Measurements from ENCODE around the gene RIPK1.
"Not testable (repeated sequence)": the region's sequence is repeated elsewhere in the genome, so short reads cannot be mapped to it uniquely, and the experiment has no call there.

Gene RIPK1

GRCh38 chr6:3077430-3077829, 9.1 kb downstream of the RIPK1 start:
- H3K9ac ChIP-seq (ENCODE audit: low read length), result no peak overlapping the region
- no peak for TF ChIP-seq CTCF (IDR thresholded peaks at IDR 0.05; ENCODE audit: insufficient read depth, low read length, poor library complexity, severe bottlenecking)
- TF ChIP-seq EZH2phosphoT487 (conservative IDR thresholded peaks at IDR 0.05; ENCODE audit: low read length), result no peak
- peaks cover 10% of the 10 kb centered on the region for H3K36me3 ChIP-seq (ENCODE audit: low read length)
- H3K27me3 ChIP-seq (ENCODE audit: low read length), result no peaks in the 10 kb centered on the region
- H3K4me2 ChIP-seq (ENCODE audit: low read depth, low read length, poor library complexity, severe bottlenecking), result no peak overlapping the region
- peaks cover 44% of the 10 kb centered on the region for H3K79me2 ChIP-seq (ENCODE audit: insufficient read depth, low read length)
- no peaks in the 10 kb centered on the region for H3K9me2 ChIP-seq (replicated peaks; ENCODE audit: insufficient read depth, low read length)
- H2AFZ ChIP-seq (ENCODE audit: low read depth, low read length, severe bottlenecking), result no peak overlapping the region
- no peaks in the 10 kb centered on the region for H3K9me3 ChIP-seq (ENCODE audit: insufficient read depth, low read length)
- H3F3A ChIP-seq (ENCODE audit: insufficient read depth), result no peaks in the 10 kb centered on the region; the same call in 1 of the 2 replicates
- H4K20me1 ChIP-seq (ENCODE audit: low read depth, low read length), result no peaks in the 10 kb centered on the region
- no peak overlapping the region for H3K27ac ChIP-seq (ENCODE audit: low read depth, low read length)
- no peak overlapping the region for H3K4me3 ChIP-seq (ENCODE audit: insufficient read depth, low read length, poor library complexity, severe bottlenecking)

GRCh38 chr6:3078952-3079351, 10.7 kb downstream of the RIPK1 start:
- not testable (repeated sequence) for H3K9me2 ChIP-seq (replicated peaks; ENCODE audit: insufficient read depth, low read length); H4K20me1 ChIP-seq (ENCODE audit: low read depth, low read length); H2AFZ ChIP-seq (ENCODE audit: low read depth, low read length, severe bottlenecking); H3F3A ChIP-seq (ENCODE audit: insufficient read depth); H3K27me3 ChIP-seq (ENCODE audit: low read length); H3K36me3 ChIP-seq (ENCODE audit: low read length); H3K9me3 ChIP-seq (ENCODE audit: insufficient read depth, low read length); H3K4me3 ChIP-seq (ENCODE audit: insufficient read depth, low read length, poor library complexity, severe bottlenecking); H3K27ac ChIP-seq (ENCODE audit: low read depth, low read length); H3K9ac ChIP-seq (ENCODE audit: low read length); H3K4me2 ChIP-seq (ENCODE audit: low read depth, low read length, poor library complexity, severe bottlenecking)
- peaks cover 30% of the 10 kb centered on the region for H3K79me2 ChIP-seq (ENCODE audit: insufficient read depth, low read length)

GRCh38 chr6:3079682-3080081, 11.4 kb downstream of the RIPK1 start:
- H3F3A ChIP-seq (ENCODE audit: insufficient read depth), result no peaks in the 10 kb centered on the region
- H3K27ac ChIP-seq (ENCODE audit: low read depth, low read length), result no peak overlapping the region

GRCh38 chr6:3081960-3082359, 13.7 kb downstream of the RIPK1 start:
- Histone ChIP-seq H3K9me2 (replicated peaks; ENCODE audit: insufficient read depth, low read length) (no peaks in the 10 kb centered on the region), H3K4me3 (ENCODE audit: insufficient read depth, low read length, poor library complexity, severe bottlenecking) (no peak overlapping the region), H2AFZ (ENCODE audit: low read depth, low read length, severe bottlenecking) (no peak overlapping the region), H3K4me2 (ENCODE audit: low read depth, low read length, poor library complexity, severe bottlenecking) (no peak overlapping the region), H3K27me3 (ENCODE audit: low read length) (no peaks in the 10 kb centered on the region), H3K36me3 (ENCODE audit: low read length) (peaks cover 10% of the 10 kb centered on the region), H3K9ac (ENCODE audit: low read length) (no peak overlapping the region), H3F3A (ENCODE audit: insufficient read depth) (no peaks in the 10 kb centered on the region), H4K20me1 (ENCODE audit: low read depth, low read length) (no peaks in the 10 kb centered on the region), H3K79me2 (ENCODE audit: insufficient read depth, low read length) (peaks cover 4% of the 10 kb centered on the region; the same call in 1 of the 2 replicates), H3K27ac (ENCODE audit: low read depth, low read length) (no peak overlapping the region), H3K9me3 (ENCODE audit: insufficient read depth, low read length) (no peaks in the 10 kb centered on the region)
- TF ChIP-seq CTCF (IDR thresholded peaks at IDR 0.05; ENCODE audit: insufficient read depth, low read length, poor library complexity, severe bottlenecking), result no peak
- TF ChIP-seq EZH2phosphoT487 (conservative IDR thresholded peaks at IDR 0.05; ENCODE audit: low read length), result no peak

More at GRCh38 chr6:3079682-3080081, 11.4 kb downstream of the RIPK1 start:
- Histone ChIP-seq H3K27me3 (ENCODE audit: low read length) (no peaks in the 10 kb centered on the region), H3K9ac (ENCODE audit: low read length) (no peak overlapping the region), H3K4me2 (ENCODE audit: low read depth, low read length, poor library complexity, severe bottlenecking) (no peak overlapping the region), H3K4me3 (ENCODE audit: insufficient read depth, low read length, poor library complexity, severe bottlenecking) (no peak overlapping the region), H3K79me2 (ENCODE audit: insufficient read depth, low read length) (peaks cover 25% of the 10 kb centered on the region), H4K20me1 (ENCODE audit: low read depth, low read length) (no peaks in the 10 kb centered on the region), H2AFZ (ENCODE audit: low read depth, low read length, severe bottlenecking) (no peak overlapping the region), H3K36me3 (ENCODE audit: low read length) (peaks cover 10% of the 10 kb centered on the region), H3K9me3 (ENCODE audit: insufficient read depth, low read length) (no peaks in the 10 kb centered on the region), H3K9me2 (replicated peaks; ENCODE audit: insufficient read depth, low read length) (no peaks in the 10 kb centered on the region)
- no peak for TF ChIP-seq CTCF (IDR thresholded peaks at IDR 0.05; ENCODE audit: insufficient read depth, low read length, poor library complexity, severe bottlenecking)
- TF ChIP-seq EZH2phosphoT487 (conservative IDR thresholded peaks at IDR 0.05; ENCODE audit: low read length), result no peak

Measured in SU-DHL-6 (cell line).